ENCODE results near the gene GNRHR.

GNRHR gene

DNA sequence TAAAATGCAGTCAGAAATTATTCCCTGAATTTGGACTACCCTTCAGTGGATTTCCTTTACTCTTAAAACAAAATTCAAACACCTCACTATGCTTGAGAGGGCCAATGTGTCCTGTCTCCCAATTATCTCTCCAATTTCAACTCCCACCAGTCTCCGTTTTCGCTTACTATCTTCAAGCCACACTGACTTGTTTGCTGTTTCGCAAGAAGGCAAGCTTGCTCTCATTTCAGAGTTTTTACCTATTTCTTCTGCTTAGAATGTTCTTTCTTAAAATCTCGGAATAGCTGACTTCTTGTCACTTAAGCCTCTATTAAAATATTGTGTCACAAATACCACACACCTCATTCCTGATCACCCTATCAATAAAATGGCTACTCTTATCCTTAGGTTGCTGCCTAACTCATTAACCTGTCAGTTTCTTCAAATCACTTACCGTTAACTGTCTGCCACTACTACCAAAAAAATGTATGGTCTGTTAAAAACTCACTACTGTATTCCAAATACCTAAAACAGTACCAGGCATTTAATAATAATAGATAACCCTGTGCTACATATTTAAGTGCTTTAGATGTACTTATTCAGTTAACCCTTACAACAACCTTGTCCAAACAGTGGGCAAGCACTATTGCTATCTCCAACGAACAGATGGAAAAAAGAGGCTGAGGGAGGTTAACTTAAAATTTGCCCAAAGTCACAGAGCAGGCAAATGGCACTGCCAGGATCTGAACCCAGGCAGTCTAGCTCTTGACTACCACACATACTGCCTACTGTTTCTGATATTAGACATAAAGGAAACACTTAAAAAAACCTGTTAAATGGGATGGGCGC, 56.1 kb downstream of the GNRHR start:
- DNase-seq = no peak

DNA sequence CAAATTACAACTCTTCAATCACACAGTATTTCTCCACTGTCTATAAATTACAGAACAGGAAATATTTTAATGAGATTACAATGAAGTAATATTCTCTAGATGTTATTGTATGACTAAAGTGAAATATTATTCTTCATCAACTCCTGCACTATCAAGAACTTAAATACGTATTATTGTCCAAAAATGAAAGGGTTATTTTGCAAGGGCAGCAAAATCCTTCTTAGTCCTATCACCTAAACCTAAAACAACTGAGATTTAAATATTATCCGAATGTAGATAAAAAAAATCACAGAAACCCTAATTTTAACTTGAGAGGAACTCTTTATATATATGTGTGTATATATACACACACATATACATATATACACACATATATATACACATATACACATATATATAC, 58.1 kb downstream of the GNRHR start:
- no peak for DNase-seq

DNA sequence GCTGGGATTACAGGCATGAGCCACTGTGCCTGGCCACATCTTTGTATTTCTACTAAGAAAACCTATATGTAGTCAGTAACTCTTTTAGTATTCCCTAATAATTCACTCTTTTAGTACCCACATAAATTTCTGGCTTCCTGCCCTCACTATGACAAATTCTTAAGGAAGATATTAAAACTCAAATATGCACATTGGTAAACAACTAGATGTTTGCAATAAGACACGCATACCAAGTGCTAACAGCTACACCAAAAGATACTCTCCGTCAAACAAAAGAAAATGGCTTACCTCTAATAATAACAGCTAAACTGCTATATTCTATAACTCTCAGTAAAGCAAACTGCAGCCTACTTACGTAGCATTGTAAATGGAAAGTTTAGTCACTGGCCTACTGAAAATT, 59.5 kb downstream of the GNRHR start:
- DNase-seq = no peak

DNA sequence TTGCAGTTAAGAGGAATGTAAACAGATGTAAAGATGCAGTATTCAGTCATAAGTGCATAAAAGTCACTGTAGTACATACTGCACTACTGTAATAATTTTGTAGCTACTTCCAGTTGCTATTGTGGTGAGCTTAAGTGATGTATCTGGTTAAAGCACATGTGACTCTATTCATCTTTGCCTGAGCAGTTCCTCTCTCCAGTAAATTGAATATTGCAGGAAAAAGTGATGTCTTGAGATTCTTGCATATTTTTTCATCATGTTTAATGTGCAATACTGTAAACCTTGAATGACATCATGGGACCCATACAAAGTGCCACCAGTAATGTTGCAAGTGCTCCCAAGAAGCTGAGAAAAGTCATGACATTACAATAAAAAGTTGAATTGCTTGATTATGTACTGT, 62.9 kb downstream of the GNRHR start:
- DNase-seq = no peak

All from CD4-positive, alpha-beta T cell treated with Interleukin-12 subunit alpha and Interleukin-12 subunit beta, for 1 hour (primary cell).